Stimulated activated CD4-positive, alpha-beta T cell treated with anti-CD3 and anti-CD28 coated beads, TNF-alpha, amount 100 ng/mL, for 24 hours (primary cell): ENCODE results near the gene MEIOB.
"Not testable (repeated sequence)": the region's sequence is repeated elsewhere in the genome, so short reads cannot be mapped to it uniquely, and the experiment has no call there.

ENCODE experiments used
- DNase-seq, 3 experiments: peaks; one replicate each; pipeline ENCODE4 v3.0.0-alpha.2; 2020; ENCODE audit warnings: low read depth in 3 of 3

MEIOB gene

DNA sequence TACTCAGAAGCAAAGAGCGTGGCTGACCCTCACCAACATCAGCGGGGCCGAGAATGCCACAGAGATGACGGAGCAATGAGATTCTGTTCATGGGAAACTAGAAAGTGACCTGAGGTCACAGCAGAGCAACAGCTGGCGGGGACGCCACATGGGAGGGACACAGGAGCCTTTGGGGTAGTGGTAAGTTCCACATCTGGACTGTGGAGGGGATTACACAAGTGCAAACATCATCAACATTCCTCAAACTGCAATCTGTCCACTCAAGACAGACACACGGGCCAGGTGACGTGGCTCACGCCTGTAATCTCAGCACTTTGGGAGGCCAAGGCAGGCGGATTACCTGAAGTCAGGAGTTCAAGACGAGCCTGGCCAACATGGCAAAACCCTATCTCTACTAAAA lies 56.5 kb downstream of the MEIOB start:
- DNase-seq: no peak

DNA sequence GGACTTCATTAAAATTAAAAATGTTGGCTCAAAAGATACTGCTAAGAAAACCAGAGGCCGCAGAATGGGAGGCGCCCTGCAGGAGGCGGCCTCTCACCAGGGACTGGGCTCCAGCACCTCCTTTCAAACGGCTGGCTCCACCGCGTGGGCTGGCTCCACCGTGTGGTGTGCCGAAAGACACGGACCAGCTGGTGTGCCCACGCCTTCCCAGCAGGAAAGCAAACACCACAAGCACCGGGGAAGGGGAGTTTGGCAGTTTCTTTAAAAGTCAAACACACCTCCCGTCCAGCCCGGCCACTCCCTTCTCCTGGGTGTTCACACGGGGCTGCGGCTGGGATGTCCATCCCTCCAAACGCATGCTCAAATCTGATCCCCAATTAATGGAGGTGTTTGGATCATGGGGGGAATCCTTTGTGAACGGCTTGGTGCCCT lies 59.2 kb downstream of the MEIOB start:
- DNase-seq: peak in 2 of 3 experiments; percentile 16 to 70

GRCh38 chr16:1810536-1810935 lies 61.4 kb downstream of the MEIOB start:
- no peak for DNase-seq

DNA sequence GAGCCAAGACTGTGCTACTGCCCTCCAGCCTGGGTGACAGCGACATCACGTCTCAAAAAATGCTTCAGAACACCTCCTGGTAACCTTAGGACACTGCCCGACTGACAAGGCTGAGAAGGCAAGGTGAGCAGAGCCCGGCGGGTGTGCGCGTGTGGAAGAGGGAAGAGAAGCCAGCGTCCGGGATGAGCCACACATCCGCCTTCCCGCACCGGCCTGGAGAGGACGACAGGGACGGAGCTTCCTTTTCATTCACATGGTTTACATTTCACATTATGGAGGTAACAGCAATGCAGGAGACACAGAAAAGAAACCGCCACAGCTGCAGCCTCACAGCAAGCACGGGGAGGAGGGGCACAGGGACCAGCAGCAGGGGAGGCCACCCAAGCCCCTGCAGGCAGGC lies 61.9 kb downstream of the MEIOB start:
- no peak for DNase-seq

GRCh38 chr16:1809281-1809801 lies 62.6 kb downstream of the MEIOB start:
- no peak for DNase-seq

- DNase-seq: no peak
Measured at GRCh38 chr16:1808691-1809090, 63.3 kb downstream of the MEIOB start.

- no peak for DNase-seq
Measured at GRCh38 chr16:1807626-1808025, 64.3 kb downstream of the MEIOB start.

GRCh38 chr16:1800701-1801100 lies 71.3 kb downstream of the MEIOB start:
- no peak for DNase-seq

- DNase-seq: not testable (repeated sequence)
Measured at GRCh38 chr16:1799263-1799662, 72.7 kb downstream of the MEIOB start.

DNA sequence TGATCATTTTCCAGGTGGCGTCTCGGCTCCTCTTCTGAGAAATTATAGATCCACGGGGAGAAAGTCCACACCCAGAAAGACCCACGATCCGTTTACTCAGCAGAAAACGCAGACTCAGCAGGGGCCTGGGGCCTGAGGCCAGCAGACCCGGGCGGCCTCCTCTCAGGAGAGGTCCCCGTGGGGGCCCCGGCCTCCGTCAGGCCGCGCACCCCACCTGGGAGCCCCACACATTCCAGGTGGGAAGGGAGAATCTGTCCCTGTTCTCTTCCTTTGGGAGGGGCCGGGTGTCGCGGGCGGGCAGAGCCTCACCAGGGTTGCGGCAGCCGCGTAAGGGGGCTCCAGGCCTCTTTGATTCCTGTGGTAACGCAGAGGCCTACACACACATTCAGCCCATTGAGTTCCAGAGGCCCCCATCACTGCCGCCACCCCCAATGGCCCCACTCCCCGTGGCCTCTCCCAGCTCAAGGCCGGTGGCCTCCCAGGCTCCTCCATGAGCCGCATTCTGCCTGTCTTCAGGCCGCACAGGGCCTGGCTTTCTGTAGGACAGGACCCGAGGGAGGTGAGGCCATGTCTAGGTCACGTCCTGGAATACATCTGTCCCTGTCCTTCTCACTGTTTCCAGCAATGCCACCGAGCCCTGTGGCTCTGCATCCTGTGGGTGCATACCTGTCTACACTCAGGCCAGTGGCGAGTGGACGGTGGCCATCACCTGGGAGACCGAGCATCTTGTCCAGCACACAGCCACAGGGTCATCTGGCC lies 76.9 kb downstream of the MEIOB start:
- DNase-seq: no peak

DNA sequence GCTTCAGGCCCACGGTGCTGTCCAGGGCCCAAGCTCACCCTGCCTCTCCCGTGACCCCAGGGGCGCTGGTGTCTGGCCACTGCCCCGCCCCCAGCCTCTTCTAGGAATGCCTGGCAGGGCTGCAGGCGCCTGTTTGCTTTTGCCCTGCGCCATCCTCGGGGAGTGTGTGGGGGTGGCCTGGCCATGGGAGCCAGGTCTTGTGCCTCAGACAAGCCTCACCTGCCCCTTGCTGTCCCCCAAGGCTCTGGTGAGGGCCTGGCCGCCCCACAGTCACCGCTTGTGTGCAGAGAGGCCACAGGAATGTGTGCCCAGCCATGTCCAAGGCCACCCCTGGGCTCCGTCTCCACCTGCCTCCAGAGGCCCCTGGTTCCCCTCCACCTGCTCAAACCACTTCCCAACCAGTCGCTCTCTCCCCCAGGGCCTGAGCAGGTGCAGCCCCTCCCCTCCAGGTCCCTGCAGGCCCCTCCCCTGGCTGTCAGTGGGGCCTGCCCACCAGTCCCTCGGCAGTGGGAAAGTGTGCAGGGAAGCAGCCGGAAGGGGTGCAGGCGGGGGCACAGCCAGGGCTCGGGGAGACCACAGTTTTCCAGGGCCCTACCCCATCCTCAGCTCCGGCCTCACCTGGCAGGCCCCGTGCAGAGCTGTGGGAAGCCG lies 77.6 kb downstream of the MEIOB start:
- no peak for DNase-seq

DNA sequence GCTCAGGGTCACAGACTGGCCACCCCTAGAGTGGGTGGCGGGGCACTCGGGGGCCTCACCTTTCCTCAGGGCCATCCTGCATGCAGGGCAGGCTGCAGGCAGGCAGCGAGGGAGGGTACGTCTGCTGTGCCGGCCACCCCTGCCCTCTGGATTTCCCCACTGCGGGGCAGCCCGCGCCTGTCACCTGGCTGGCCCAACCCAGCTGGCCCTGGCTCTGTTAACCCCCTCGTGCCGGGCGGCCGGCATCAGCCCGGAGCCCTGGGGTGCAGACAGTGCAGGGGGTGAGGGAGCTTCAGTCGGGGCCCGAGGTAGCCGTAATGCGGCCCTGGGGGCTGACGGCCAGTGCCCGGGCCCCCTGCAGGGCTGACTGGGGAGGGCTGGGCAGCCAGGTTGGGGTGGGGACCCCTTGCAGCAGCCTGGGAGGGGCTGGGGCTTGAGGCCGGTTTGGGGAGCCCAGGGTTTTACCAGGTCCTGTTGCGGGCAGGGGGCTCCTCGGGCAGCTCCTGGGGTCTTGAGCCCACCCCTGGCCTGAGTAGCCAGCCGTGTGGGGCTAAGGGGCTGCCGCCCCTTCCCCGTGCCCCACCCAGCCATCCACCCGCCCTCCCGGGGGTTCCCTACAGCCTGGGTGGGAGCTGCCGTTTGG lies 78.3 kb downstream of the MEIOB start, which contains the start of gene IGFALS:
Gene IGFALS, minus strand, starts transcription at position 128 of the 643 bp plus-strand sequence. Its CDS starts 53 bp downstream, at position 75.
- DNase-seq: no peak

DNA sequence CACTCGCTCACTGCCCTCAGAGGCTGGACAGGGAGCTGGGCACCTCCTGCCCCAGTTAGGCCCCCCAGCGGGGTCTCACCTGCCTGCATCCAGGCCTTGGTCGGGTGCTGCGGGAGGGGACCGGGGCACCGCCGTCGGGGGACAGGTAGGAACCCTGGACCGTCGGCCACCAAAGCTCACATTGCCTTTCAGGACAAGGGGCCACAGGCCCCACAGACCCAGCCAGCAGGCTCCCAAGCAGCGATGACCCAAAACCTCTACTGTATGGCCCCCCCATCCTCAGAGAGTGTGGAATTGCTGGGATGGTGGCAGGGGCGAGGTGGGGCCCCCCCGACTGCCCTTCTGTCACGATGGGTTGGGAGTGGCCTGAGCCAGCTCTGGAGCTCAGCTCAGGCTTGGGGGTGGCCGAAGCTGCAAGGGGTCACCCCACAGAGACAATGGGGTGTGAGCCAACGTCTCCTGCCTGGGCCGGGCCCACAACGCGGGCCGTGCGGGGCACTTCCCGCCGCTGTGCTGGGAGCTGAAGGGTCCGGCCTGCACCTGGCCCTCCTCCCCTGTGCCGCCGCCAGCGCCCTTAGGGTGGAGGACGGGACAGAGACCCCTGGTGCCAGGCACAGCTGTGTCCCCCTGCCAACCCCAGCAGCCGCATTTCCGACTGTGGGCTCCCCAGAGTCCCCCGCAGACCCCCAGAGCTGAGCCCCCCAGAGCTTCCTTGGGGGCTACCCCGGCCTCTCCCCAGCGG lies 79.0 kb downstream of the MEIOB start:
- no peak for DNase-seq

GRCh38 chr16:1791943-1792812 lies 79.8 kb downstream of the MEIOB start:
- DNase-seq: no peak

GRCh38 chr16:1791256-1791942 lies 80.6 kb downstream of the MEIOB start:
- DNase-seq: no peak

DNA sequence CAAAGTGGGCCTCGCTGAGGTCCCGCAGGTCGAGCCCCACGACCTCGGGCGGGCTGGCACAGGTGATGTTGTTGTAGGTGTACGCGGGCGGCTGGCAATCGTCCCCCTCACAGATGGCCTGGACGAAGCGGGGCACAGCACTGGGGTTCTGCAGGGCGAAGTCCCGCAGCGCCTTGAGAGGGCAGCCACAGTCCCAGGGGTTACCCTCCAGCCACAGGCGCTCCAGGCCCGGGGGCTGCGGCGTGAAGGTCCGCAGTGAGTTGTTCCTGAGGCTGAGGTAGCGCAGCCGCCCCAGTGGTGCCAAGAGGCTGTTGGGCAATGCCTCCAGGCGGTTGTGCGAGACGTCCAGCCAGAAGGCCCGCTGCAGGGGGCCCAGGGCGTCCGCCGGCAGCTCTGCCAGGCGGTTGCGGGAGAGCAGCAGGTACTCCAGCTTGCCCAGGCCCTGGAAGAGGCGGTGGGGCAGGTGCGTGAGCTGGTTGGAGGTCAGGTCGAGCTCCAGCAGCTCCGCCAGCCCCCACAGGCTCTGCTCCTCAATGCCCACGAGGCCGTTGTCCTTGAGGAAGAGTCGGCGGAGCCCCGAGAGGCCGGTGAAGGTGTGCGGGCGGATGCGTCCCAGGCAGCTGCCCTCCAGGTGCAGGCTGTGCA lies 81.2 kb downstream of the MEIOB start:
- DNase-seq: no peak

GRCh38 chr16:1790261-1790610 lies 81.7 kb downstream of the MEIOB start:
- no peak for DNase-seq

DNA sequence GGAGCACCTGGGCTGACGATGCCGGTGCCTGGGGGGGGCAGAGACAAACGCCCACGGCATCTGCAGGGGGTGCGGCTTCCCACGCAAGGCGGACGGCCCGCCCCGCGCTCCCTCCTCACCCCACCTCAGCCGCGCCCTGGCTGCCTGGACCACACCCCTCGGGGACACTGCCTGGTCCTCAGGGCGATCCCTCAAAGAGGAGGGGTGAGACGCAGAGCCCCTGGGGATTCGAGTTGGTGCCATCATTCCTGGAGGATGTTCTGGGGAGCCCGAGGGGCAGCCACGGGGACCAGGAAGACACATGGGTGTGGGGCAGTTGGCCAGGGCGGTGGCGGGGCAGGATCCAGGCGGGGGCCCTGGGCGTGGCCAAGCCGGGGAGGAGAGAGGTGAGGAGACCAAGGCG lies 82.3 kb downstream of the MEIOB start:
- no peak for DNase-seq

DNA sequence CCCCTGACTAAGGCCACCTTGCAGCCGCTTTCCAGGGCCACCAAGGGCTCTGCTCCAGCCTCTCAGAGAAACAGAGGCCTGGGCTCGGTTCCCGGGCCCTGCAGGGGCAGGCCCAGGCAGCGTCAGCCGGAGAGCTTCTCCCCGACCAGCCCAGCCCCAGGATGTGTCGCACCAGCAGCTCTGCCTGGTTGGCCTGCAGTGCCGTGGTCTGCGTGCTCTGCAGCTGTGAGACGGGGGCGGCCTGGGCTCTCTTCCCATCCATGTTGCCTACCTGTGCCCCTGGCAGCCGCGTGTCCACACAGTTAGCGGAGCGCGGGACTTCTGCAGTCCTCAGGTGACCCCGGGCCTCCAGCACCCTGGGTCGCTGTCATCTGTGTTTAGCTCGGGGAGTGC lies 83.3 kb downstream of the MEIOB start:
- DNase-seq: no peak
